Suprapubic skin (tissue), 4 donors: Measurements from ENCODE around the gene CDK5R1. TPM values are rescaled to one million over a fixed set of nuclear protein-coding genes. Genes with fewer than 3 reads are reported as not detected.
"Not testable (repeated sequence)": the region's sequence is repeated elsewhere in the genome, so short reads cannot be mapped to it uniquely, and the experiment has no call there.

Source experiments
- DNase-seq, 2 donors: peaks; one replicate each; pipeline ENCODE4 v3.0.0-alpha.2; 2019; ENCODE audit warnings: low spot score in 2 of 2
- H3K27ac ChIP-seq: fragments of 200-600 bp; sonication (generic); one replicate; pipeline ENCODE4 v1.5.1; 2019
- H3K27me3 ChIP-seq: fragments of 200-600 bp; sonication (generic); one replicate; pipeline ENCODE4 v1.5.1; 2019
- H3K36me3 ChIP-seq: fragments of 200-600 bp; sonication (generic); one replicate; pipeline ENCODE4 v1.5.1; 2019
- H3K4me1 ChIP-seq: fragments of 200-600 bp; sonication (generic); one replicate; pipeline ENCODE4 v1.5.1; 2019
- H3K4me3 ChIP-seq: fragments of 200-600 bp; sonication (generic); one replicate; pipeline ENCODE4 v1.5.1; 2019; ENCODE audit warnings: mild to moderate bottlenecking
- H3K9me3 ChIP-seq: fragments of 200-600 bp; sonication (generic); one replicate; pipeline ENCODE4 v1.5.1; 2019
- CTCF ChIP-seq, 2 donors: fragments of 200-600 bp in 1 of 2; fragments of 450-650 bp in 1 of 2; sonication (generic) in 1 of 2; IDR thresholded peaks; one replicate each; pipeline ENCODE4 v1.5.1; 2016 to 2019; ENCODE audit warnings: antibody characterized with exemption in 2 of 2, mild to moderate bottlenecking in 1 of 2, moderate library complexity in 1 of 2
- EP300 ChIP-seq: sonication (generic); formaldehyde crosslinking; IDR thresholded peaks from one replicate; pipeline ENCODE4 v1.6.1; 2017; ENCODE audit warnings: antibody characterized with exemption
- POLR2A ChIP-seq, 2 donors: fragments of 450-650 bp; IDR thresholded peaks; one replicate each; pipeline ENCODE4 v1.6.1; 2017; ENCODE audit warnings: antibody characterized with exemption in 2 of 2, mild to moderate bottlenecking in 2 of 2, moderate library complexity in 2 of 2
- POLR2AphosphoS5 ChIP-seq, 3 donors: sonication (generic); formaldehyde crosslinking; IDR thresholded peaks; one replicate each; pipeline ENCODE4 v1.6.1; 2017; ENCODE audit warnings: antibody characterized with exemption in 3 of 3
- WGBS: methylation state at CpG from one replicate; pipeline ENCODE4 v1.1.5; 2018; 5-methylcytosine and 5-hydroxymethylcytosine counted together
- total RNA-seq, 4 donors: library from RNA; depleted of rRNA; stranded (reverse); fragments of >200 nt; gene quantifications; one replicate each; pipeline ENCODE4 v1.1.0, GENCODE V29; 2016

The CDK5R1 gene
- total RNA-seq, 4 donors from 2014 or later: 3.5 to 6.9 (median 5.5) TPM

GRCh38 chr17:32523017-32523680 is 36.4 kb downstream of the CDK5R1 start:
- no peaks in the 10 kb centered on the region for H3K27me3 ChIP-seq
- H3K4me3 ChIP-seq: no peak overlapping the region
- H3K9me3 ChIP-seq: no peaks in the 10 kb centered on the region
- no peaks in the 10 kb centered on the region for H3K36me3 ChIP-seq
- no peak overlapping the region for H3K27ac ChIP-seq
- TF ChIP-seq POLR2AphosphoS5 (IDR thresholded peaks at IDR 0.05) (no peak), POLR2A (IDR thresholded peaks at IDR 0.05) (no peak), EP300 (no peak), CTCF (IDR thresholded peaks at IDR 0.05) (no peak)
- DNase-seq: peak in 1 of 2 donors; percentile 50
- 90% methylated on average over 11 of the region's 11 CpGs for WGBS
- peaks cover 22% of the 10 kb centered on the region for H3K4me1 ChIP-seq

GRCh38 chr17:32523827-32524552 is 37.2 kb downstream of the CDK5R1 start:
- Histone ChIP-seq H3K9me3 (no peaks in the 10 kb centered on the region), H3K27me3 (no peaks in the 10 kb centered on the region), H3K4me1 (peaks cover 18% of the 10 kb centered on the region), H3K27ac (no peak overlapping the region), H3K36me3 (no peaks in the 10 kb centered on the region), H3K4me3 (no peak overlapping the region)
- WGBS: 77% methylated on average over 12 of the region's 12 CpGs
- DNase-seq: peak in 1 of 2 donors; percentile 24
- TF ChIP-seq POLR2A (IDR thresholded peaks at IDR 0.05): no peak
- no peak for TF ChIP-seq CTCF (IDR thresholded peaks at IDR 0.05)
- TF ChIP-seq EP300: no peak
- TF ChIP-seq POLR2AphosphoS5 (IDR thresholded peaks at IDR 0.05): no peak

- not testable (repeated sequence) for DNase-seq
- H3K4me1 ChIP-seq: peaks cover 13% of the 10 kb centered on the region
Observed at GRCh38 chr17:32524553-32524880, 37.7 kb downstream of the CDK5R1 start.

GRCh38 chr17:32525122-32525521 is 38.3 kb downstream of the CDK5R1 start:
- Histone ChIP-seq H3K9me3 (no peaks in the 10 kb centered on the region), H3K4me1 (peaks cover 7% of the 10 kb centered on the region), H3K36me3 (no peaks in the 10 kb centered on the region), H3K27ac (no peak overlapping the region), H3K4me3 (no peak overlapping the region), H3K27me3 (no peaks in the 10 kb centered on the region)
- WGBS: 52% methylated on average over 4 of the region's 4 CpGs
- TF ChIP-seq EP300 (no peak), CTCF (IDR thresholded peaks at IDR 0.05) (no peak), POLR2A (IDR thresholded peaks at IDR 0.05) (no peak), POLR2AphosphoS5 (IDR thresholded peaks at IDR 0.05) (no peak)
- DNase-seq: peak in 1 of 2 donors; percentile 6

More at GRCh38 chr17:32524553-32524880, 37.7 kb downstream of the CDK5R1 start:
- not testable (repeated sequence) for H3K9me3 ChIP-seq, H3K36me3 ChIP-seq, H3K4me3 ChIP-seq, H3K27ac ChIP-seq, H3K27me3 ChIP-seq
- WGBS: 89% methylated on average over 6 of the region's 6 CpGs

- H3K27me3 ChIP-seq: no peaks in the 10 kb centered on the region
Observed at GRCh38 chr17:32527146-32527545, 40.4 kb downstream of the CDK5R1 start.

More at GRCh38 chr17:32527146-32527545, 40.4 kb downstream of the CDK5R1 start:
- Histone ChIP-seq H3K4me1 (no peaks in the 10 kb centered on the region), H3K9me3 (no peaks in the 10 kb centered on the region), H3K4me3 (no peak overlapping the region), H3K27ac (no peak overlapping the region), H3K36me3 (no peaks in the 10 kb centered on the region)
- 81% methylated on average over 4 of the region's 4 CpGs for WGBS
- TF ChIP-seq POLR2AphosphoS5 (IDR thresholded peaks at IDR 0.05) (no peak), CTCF (IDR thresholded peaks at IDR 0.05) (no peak), POLR2A (IDR thresholded peaks at IDR 0.05) (no peak), EP300 (no peak)
- no peak for DNase-seq
